HepG2 (cell line): Measurements from ENCODE around the gene CCDC38. TPM values are rescaled to one million over a fixed set of nuclear protein-coding genes. Genes with fewer than 3 reads are reported as not detected.

Experiments used
- AHDC1 ChIP-seq: sonication (generic); formaldehyde crosslinking; IDR thresholded peaks from 2 replicates; pipeline ENCODE4 v1.5.1; 2020; ENCODE audit warnings: mild to moderate bottlenecking, missing genetic modification reagents, borderline replicate concordance
- ATF2 ChIP-seq: sonication (generic); formaldehyde crosslinking; IDR thresholded peaks from 2 replicates; pipeline ENCODE4 v1.4.0; 2020; ENCODE audit warnings: missing genetic modification reagents
- ELF3 ChIP-seq: IDR thresholded peaks from 2 replicates; pipeline ENCODE4 v1.6.1; 2016; ENCODE audit warnings: missing genetic modification reagents, missing compliant biosample characterization
- FOSL2 ChIP-seq: sonication (generic); formaldehyde crosslinking; IDR thresholded peaks from 2 replicates; pipeline ENCODE4 v1.4.0; 2020; ENCODE audit warnings: missing genetic modification reagents
- IRF9 ChIP-seq: sonication (generic); formaldehyde crosslinking; IDR thresholded peaks from 2 replicates; pipeline ENCODE4 v1.8.0; 2022; ENCODE audit warnings: missing genetic modification reagents, mild to moderate bottlenecking, borderline replicate concordance
- MYPOP ChIP-seq: sonication (generic); formaldehyde crosslinking; IDR thresholded peaks from 2 replicates; pipeline ENCODE4 v1.8.1; 2023; ENCODE audit warnings: mild to moderate bottlenecking, moderate library complexity, missing genetic modification reagents
- NCOA2 ChIP-seq: sonication (generic); formaldehyde crosslinking; IDR thresholded peaks from 2 replicates; pipeline ENCODE4 v1.8.0; 2022; ENCODE audit warnings: inconsistent platforms
- REST ChIP-seq, 2 experiments: IDR thresholded peaks; 2 replicates each; pipeline ENCODE4 v1.6.1; 2011 to 2012; ENCODE audit warnings: low read length in 2 of 2, borderline replicate concordance in 1 of 2, low read depth in 1 of 2, mild to moderate bottlenecking in 1 of 2, moderate library complexity in 1 of 2
- SIX4 ChIP-seq: sonication (generic); formaldehyde crosslinking; IDR thresholded peaks from 2 replicates; pipeline ENCODE4 v1.4.0; 2020; ENCODE audit warnings: missing genetic modification reagents
- SP5 ChIP-seq: IDR thresholded peaks from 2 replicates; pipeline ENCODE4 v1.6.1; 2016; ENCODE audit warnings: low read depth, borderline replicate concordance
- ZNF337 ChIP-seq: sonication (generic); formaldehyde crosslinking; IDR thresholded peaks from 2 replicates; pipeline ENCODE4 v1.5.1; 2020; ENCODE audit warnings: missing genetic modification reagents, low read depth, mild to moderate bottlenecking, borderline replicate concordance
- ZNF567 ChIP-seq: sonication (generic); formaldehyde crosslinking; IDR thresholded peaks from 2 replicates; pipeline ENCODE4 v1.8.1; 2023; ENCODE audit warnings: mild to moderate bottlenecking, missing genetic modification reagents, borderline replicate concordance
- ZNF709 ChIP-seq: sonication (generic); formaldehyde crosslinking; IDR thresholded peaks from 2 replicates; pipeline ENCODE4 v1.5.0; 2020; ENCODE audit warnings: mild to moderate bottlenecking, missing genetic modification reagents
- ZNF710 ChIP-seq: sonication (generic); formaldehyde crosslinking; IDR thresholded peaks from 2 replicates; pipeline ENCODE4 v1.5.0; 2020; ENCODE audit warnings: mild to moderate bottlenecking, missing genetic modification reagents, borderline replicate concordance
- polyA plus RNA-seq, 8 experiments: library from polyadenylated mRNA; depleted of rRNA in 3 of 8; stranded (reverse) in 7 of 8; unstranded in 1 of 8; fragments of >200 nt; fragmentation: Illumina TruSeq in 4 of 8; extraction: Trizol in 4 of 8; gene quantifications; 2 replicates each; pipeline versions ENCODE4 v1.2.1 to v1.2.3, GENCODE V29; 2011 to 2016; ENCODE audit warnings: low read depth in 4 of 8, missing spikeins in 1 of 8, mixed read lengths in 1 of 8; ENCODE audit not compliant: insufficient read depth in 1 of 8
- total RNA-seq, 5 experiments: library from RNA; depleted of rRNA; stranded (reverse); fragments of >200 nt; fragmentation: Illumina TruSeq; extraction: Trizol; gene quantifications; 2 replicates each; pipeline ENCODE4 v1.2.3, GENCODE V29; 2016; ENCODE audit warnings: low read depth in 1 of 5

CCDC38 gene
- total and polyA plus RNA-seq, 2 of the 13 experiments (the other 11 are each of a cell fraction or from before 2014, with no cell fraction given): 0.24 to 0.32 TPM

- TF ChIP-seq NCOA2 (CRISPR knock-in tag): peak; percentile 94
- no peak for TF ChIP-seq ZNF337 (CRISPR knock-in tag)
- TF ChIP-seq ZNF567 (CRISPR knock-in tag): no peak
- peak; percentile 82; the same call in 1 of the 2 replicates for TF ChIP-seq ZNF710 (CRISPR knock-in tag)
- peak; percentile 66; the same call in 1 of the 2 replicates for TF ChIP-seq ZNF709 (CRISPR knock-in tag)
- no peak for TF ChIP-seq IRF9
- TF ChIP-seq ATF2: peak; percentile 84
- peak; percentile 86 for TF ChIP-seq FOSL2
- TF ChIP-seq REST (IDR thresholded peaks at IDR 0.05; ENCODE audit: borderline replicate concordance in 1 of 2, low read depth in 1 of 2, low read length in 2 of 2): peak in 1 of 2 experiments; percentile 48; a peak in 2 of 4 replicates
- TF ChIP-seq SIX4 (CRISPR knock-in tag): no peak; the same call in 1 of the 2 replicates
- peak; percentile 93 for TF ChIP-seq ELF3 (CRISPR knock-in tag)
- TF ChIP-seq AHDC1 (CRISPR knock-in tag): peak; percentile 98
- peak; percentile 72 for TF ChIP-seq MYPOP
- TF ChIP-seq SP5 (CRISPR knock-in tag): peak; percentile 95
Observed at GRCh38 chr12:95940514-95940913, 1.9 kb downstream of the CCDC38 start (continued).
